GM12874 (cell line): ENCODE data around the gene MMP11.

Experiments
- CTCF ChIP-seq: IDR thresholded peaks from 2 replicates; pipeline ENCODE4 v1.5.1; 2011; ENCODE audit warnings: low read depth, mild to moderate bottlenecking, control low read depth, low read length, moderate library complexity; ENCODE audit not compliant: insufficient read depth

MMP11 gene

GRCh38 chr22:23790819-23791737, 18.4 kb downstream of the MMP11 start:
- TF ChIP-seq CTCF = no peak

GRCh38 chr22:23791738-23792645, 19.3 kb downstream of the MMP11 start:
- no peak for TF ChIP-seq CTCF

GRCh38 chr22:23793326-23793725, 20.7 kb downstream of the MMP11 start:
- TF ChIP-seq CTCF = no peak

GRCh38 chr22:23796461-23796860, 23.8 kb downstream of the MMP11 start:
- TF ChIP-seq CTCF = no peak

GRCh38 chr22:23800297-23801237, 27.9 kb downstream of the MMP11 start:
- TF ChIP-seq CTCF = no peak

- TF ChIP-seq CTCF = no peak
Observed at GRCh38 chr22:23801238-23801821, 28.7 kb downstream of the MMP11 start.
